Measurements from ENCODE around the gene RELA.
A peak's percentile ranks its signal among the peaks of the same experiment; 100 is the strongest.

GRCh38 chr11:65663639-65664200, 1.0 kb upstream of the RELA start:
- TF ChIP-seq CTCF (IDR thresholded peaks at IDR 0.05) (peak in 1 of 4 experiments; percentile 25), POLR2A (IDR thresholded peaks at IDR 0.05) (no peak), EP300 (IDR thresholded peaks at IDR 0.05) (no peak), POLR2AphosphoS5 (IDR thresholded peaks at IDR 0.05) (peak; percentile 50)

Data from gastroesophageal sphincter (tissue), 3 donors.